Measurements from ENCODE around the gene LYG2.
"Not testable (repeated sequence)": the region's sequence is repeated elsewhere in the genome, so short reads cannot be mapped to it uniquely, and the experiment has no call there.

Gene LYG2

GRCh38 chr2:99200076-99200800 is 55.2 kb downstream of the LYG2 start:
- no peak for DNase-seq

- no peak for DNase-seq
These were observed 57.2 kb downstream of the LYG2 start for GRCh38 chr2:99198103-99198841.

GRCh38 chr2:99192364-99192763 is 63.1 kb downstream of the LYG2 start:
- not testable (repeated sequence) for DNase-seq

All from GOT3 (cell line).